CD4-positive, alpha-beta T cell treated with Interleukin-6 for 4 hours (primary cell): ENCODE data around the gene TBC1D7.

Experiments used
- DNase-seq: peaks from one replicate; pipeline ENCODE4 v3.0.0-alpha.2; 2020; ENCODE audit warnings: mixed read lengths

Gene TBC1D7

DNA sequence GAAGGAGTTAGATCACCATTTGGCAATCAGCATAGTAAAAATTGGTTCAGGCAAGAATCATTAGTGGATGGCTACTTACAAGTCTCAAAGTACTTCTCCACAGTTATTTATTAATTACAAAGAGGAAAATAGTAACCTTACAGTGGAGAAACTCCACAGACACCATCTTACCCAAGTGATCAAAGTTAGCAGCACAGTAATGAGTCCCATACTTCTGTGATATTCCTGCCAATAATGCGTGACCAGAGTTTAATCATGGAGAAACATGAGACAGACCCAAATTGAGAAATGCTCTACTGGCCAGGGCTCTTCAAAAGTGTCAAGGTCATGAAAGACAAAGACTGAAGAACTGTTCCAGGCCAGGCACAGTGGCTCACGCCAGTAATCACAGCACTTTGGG is 9.5 kb downstream of the TBC1D7 start:
- DNase-seq: no peak

GRCh38 chr6:13315896-13316295 is 12.4 kb downstream of the TBC1D7 start:
- no peak for DNase-seq

DNA sequence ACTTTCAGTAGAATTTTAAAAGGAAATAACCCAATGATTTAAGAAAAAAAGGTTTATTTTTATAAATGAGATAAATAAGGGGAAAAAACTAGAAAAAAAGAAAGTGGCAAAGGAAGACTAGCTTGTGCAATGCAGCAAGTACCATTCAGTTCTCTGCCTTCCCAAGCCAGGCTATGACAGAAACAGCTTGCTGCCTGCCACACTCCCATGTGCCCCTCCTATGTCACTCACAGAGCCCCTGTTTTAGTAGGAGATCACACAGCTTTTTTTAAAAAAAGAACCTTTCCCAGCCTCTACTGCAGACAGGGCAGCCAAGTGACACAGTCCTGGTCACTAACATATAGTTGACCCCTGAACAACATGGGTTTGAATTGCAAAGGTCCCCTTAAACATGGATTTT is 13.5 kb downstream of the TBC1D7 start:
- DNase-seq: no peak

GRCh38 chr6:13311155-13311554 is 17.2 kb downstream of the TBC1D7 start:
- DNase-seq: no peak

DNA sequence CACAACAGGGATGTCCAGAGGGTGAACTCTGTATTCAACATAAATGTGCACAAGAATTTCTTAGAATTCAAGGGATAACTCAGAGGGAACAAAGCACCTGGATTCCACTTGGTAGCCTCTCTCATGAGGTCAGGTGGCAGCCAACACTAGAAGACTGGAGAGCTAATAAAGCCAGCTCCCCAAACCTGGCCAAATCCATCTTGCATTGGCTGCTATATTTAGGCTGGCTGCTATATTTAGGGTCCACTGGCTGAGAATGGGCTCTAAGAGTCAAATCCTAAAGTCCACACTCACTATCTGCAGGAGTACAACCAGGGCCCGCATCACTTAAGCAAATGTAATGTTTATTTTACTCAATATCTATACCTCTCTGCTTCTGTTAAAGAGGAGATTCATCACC is 20.0 kb downstream of the TBC1D7 start:
- DNase-seq: no peak

DNA sequence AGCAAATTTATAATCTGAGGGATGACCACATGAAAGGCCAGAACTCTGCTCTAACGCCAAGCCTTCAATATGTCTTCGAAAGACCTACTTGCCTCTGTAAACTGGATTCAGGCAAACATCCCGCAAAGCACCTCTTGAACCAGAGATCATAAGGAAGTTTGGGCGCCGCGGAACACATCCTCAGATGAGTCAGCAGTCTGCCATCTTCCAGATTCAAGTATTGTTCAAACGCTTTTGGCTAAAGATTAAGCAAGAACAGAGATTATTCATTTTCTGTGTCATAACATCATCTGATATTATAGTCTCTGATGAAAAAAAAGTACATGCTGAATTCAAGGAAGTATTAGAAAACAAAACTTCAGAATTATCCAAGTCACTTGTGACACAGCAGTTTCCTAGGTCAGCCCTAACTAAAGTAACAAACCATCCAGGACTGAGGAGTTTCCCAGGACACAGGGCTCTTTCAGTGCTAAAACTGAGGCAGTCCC is 20.8 kb downstream of the TBC1D7 start:
- DNase-seq: no peak

DNA sequence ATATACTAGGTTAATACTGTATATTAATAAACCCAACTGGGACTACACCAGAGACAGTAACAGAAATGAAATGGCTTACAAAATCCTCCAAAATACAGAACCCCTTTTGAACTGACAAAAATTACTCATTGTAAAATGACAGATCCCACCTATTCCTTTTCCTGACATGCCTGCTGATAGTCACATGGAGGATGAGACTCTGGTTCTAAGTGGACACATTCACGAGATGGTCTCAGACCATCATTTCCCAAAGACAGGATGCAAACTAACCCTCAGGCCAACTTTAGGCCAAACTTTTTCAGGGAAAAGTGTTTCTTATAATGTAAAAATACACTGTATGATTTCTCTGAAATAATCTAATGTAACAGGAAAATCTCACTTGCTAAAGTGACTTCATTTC is 22.5 kb downstream of the TBC1D7 start:
- no peak for DNase-seq

GRCh38 chr6:13305288-13305687 is 23.0 kb downstream of the TBC1D7 start:
- no peak for DNase-seq

DNA sequence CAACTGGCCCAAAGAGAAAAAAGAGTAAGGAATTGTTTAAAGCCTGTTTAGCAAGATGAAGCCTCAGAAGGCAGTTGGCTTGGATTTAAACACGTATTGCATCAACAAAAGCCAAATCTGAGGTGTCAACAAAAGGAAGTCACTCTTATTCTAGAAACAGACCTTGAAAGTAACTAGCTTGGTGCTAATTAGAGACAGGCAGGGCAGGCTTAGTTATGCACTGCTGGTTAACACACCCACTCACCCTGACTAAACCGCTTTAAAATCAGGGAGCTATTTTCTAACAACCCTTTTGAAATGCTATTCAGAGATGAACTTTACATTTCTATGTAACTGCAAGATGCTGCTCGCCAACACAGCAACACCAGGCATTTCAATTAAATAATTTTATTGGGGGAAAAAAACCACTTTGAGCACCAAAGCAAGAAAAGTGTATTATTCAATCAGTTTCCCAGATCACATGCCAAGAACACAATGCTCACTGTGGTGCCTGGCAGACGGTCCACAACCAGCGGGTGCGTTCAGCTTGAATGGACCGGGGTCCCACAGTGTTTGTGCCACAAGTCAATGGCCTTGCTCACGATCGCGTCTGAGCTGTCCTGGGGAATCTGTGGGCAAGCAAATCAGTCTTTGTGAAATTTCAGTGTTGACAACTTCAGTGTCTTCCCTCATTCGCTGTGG is 23.6 kb downstream of the TBC1D7 start:
- no peak for DNase-seq

DNA sequence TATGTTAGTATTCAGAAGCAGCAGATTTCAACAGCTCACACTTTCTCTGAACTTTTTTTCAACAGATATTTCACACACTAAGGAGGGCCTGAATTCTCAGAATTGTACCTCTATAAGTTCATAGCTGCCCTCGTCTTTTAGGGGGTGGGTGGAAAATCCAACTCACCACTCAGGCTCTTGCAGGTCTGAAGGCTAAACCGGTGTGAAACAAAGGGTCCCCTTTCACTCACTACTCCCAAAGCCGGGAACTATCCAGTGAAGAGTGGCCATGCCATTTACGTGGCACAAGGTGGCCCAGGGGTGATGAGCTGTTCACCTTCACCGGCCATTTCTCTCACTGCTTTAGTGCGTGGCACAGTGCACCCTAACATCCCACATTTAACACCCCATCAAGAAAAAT is 24.2 kb downstream of the TBC1D7 start:
- no peak for DNase-seq

DNA sequence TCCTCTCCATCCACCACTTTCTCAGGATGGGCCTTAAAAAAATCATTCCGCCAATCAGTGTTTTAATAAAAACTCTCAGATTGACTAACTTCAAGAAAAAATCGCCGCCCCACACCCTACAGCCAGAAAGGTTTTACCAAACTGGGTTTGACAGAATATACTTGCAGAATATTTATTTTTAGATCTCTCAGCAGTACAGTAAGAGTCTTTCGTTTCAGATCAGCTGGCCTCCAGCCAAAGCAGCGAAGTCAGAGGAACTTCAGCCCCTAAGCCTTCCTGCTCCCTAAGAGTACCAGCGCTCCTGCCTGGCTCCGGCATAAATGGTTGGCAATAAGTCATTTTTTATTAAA is 24.7 kb downstream of the TBC1D7 start:
- peak; percentile 9 for DNase-seq

- peak; percentile 35 for DNase-seq
Observed at GRCh38 chr6:13302751-13303667, 25.3 kb downstream of the TBC1D7 start.

GRCh38 chr6:13302291-13302690 is 26.0 kb downstream of the TBC1D7 start:
- DNase-seq: no peak

DNA sequence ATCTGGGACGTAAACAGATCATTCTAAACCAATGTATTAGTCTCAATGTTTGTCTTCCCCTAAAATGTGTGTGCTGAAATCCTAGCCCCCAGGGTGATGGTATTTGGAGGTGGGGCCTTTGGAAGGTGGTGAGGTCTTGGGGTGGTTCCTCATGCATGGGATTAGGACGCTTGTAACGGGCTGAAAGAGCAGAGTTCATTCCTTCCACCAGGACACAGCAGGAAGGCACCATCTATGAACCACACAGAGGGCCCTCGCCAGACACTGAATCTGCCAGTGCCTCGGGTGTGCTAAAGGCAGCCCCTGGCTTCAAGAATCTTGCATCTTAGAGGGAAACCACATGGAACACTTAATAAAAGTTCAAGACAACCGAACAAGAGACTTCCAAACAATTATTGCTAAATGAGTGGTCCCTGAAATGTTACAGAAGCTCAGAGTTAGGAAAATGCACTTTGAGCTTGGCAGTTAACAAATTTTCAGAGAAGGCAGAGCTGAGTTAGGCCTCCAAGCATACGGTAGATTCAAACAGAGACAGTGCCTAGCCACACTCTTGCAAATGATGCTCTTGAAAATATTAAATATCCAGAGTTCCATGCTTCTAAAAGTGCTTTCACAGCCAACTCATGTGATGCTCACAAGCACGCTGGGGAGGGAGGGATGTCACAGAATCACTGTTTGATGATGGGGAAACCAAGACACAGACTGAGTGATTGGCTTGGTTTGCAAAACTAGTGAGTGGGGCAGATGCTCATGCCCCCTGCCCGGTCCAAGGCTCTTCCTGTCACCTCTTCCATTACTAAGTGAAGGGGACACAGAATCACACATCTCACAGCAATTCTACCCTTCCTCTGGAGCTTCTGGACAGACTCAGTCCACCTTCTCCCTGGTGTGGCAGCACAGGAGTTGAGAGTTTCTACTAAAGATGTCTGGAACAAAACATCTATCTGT is 27.4 kb downstream of the TBC1D7 start:
- no peak for DNase-seq

GRCh38 chr6:13299918-13300317 is 28.4 kb downstream of the TBC1D7 start:
- DNase-seq: no peak

DNA sequence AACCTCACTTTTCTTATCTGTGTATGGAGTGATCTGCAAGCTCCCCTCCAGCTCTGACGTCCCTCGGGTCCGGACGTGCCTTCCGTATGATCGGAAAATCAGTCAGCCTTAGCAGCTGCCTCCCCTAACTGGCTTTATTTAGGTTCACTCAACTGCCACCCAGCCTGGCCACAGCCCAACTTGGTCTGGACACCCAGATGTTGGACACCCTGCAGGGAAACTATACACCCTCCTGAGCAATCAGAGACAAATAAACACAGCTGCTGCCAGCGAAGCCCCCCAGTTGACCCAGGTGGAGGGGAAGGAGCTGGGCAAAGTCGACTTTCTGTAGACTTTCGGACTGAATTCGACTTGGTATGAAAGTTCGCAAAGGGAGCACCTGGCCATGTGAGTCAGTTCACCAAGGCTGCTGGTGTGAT is 28.9 kb downstream of the TBC1D7 start:
- DNase-seq: no peak

DNA sequence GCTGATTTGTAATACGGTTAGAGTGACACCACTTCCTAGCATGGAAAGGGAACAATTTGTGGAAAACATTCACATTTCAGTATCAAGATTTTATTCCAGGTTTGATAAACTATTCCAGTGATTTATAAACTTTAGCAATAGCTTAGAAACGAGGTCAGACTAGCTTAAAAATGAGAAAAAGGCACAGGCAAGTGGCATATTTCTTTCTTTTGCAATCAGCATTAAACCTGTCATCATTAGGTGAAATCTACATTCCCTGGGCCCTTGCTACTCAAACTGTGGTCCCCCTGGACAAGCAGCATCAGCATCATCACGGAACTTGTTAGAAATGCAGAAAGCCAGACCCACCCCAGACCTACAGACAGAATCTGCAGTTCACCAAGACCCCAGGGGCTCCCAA is 29.9 kb downstream of the TBC1D7 start:
- no peak for DNase-seq

- no peak for DNase-seq
Observed at GRCh38 chr6:13297391-13297790, 30.9 kb downstream of the TBC1D7 start.

- no peak for DNase-seq
Observed at GRCh38 chr6:13296536-13296997, 31.8 kb downstream of the TBC1D7 start.

- DNase-seq: no peak
Observed at GRCh38 chr6:13295576-13295975, 32.8 kb downstream of the TBC1D7 start.

DNA sequence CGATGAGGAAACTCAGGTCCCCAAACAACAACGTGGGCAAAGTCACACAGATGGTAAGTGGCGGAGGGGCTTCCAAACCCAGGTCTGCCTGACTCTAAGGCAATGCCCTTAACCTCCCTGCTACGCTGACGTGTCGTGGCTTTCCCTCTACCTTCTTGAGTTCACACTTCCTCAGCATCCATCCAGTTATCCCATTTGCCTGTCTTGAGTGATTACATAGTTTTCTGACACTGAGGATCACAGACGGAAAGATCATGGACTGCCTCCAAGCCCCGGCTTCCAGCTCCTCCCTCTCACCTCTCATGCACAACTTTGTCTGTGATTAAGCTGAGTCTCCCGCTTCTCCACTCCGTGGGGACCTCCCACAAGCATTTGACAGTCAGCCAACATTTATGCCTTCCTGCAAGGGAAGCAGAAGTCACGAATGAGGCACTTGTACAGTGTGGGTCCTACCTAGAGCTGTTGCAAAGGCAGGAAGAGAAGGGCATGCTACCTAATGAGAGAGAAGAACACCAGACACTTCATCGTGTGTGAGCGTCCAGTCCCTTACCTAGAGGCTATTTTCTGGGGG is 33.8 kb downstream of the TBC1D7 start:
- DNase-seq: no peak

DNA sequence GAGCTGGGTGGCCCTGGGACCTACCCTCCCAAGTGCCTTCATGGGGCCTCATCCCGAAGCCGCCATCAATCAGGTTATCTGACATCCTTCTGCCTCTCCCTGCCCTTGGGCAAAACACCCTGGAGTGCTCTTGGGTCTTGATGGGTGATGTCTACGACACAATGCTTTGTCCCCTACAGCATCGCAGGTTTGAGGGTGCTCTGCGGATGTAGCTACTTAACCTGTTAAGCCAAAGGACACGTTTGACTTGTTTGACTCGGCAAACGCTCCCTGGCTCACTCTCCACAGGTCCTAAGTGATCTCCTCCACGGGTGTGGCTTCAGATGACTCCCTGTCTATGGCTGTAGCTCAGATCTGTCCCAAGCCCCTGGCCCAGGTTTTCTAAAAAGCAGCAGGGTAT is 35.6 kb downstream of the TBC1D7 start:
- DNase-seq: no peak

GRCh38 chr6:13290335-13290734 is 38.0 kb downstream of the TBC1D7 start:
- no peak for DNase-seq
